Activated CD4-positive, alpha-beta memory T cell treated with anti-CD3 and anti-CD28 coated beads, Interleukin-2, amount 10 ng/mL, durations not matched to agents 7 days and 5 days (primary cell): Measurements from ENCODE around the gene PPFIA2. TPM values are rescaled to one million over a fixed set of nuclear protein-coding genes. Genes with fewer than 3 reads are reported as not detected.

Experiments
- CTCF ChIA-PET: fragments of 350-600 bp; sonication (Branson Sonifier 250); formaldehyde crosslinking; loops from one replicate; lab custom pipeline; 2021; ENCODE audit warnings: antibody characterized with exemption, inconsistent platforms; lab: Charles Lee
- POLR2A ChIA-PET: fragments of 350-600 bp; sonication (Branson Sonifier 250); formaldehyde crosslinking; loops from one replicate; lab custom pipeline; 2021; ENCODE audit warnings: antibody characterized with exemption; lab: Charles Lee
- DNase-seq: peaks from one replicate; pipeline ENCODE4 v3.0.0-alpha.2; 2020
- H3K27ac Mint-ChIP-seq: one replicate; pipeline ENCODE4 v1.8.0; 2021; ENCODE audit warnings: mild to moderate bottlenecking, mixed read lengths
- H3K27me3 Mint-ChIP-seq: one replicate; pipeline ENCODE4 v1.8.0; 2021; ENCODE audit warnings: mixed read lengths
- H3K36me3 Mint-ChIP-seq: one replicate; pipeline ENCODE4 v1.8.0; 2021; ENCODE audit warnings: low read depth, mixed read lengths
- H3K4me1 Mint-ChIP-seq: one replicate; pipeline ENCODE4 v1.8.0; 2021; ENCODE audit warnings: mixed read lengths
- H3K4me3 Mint-ChIP-seq: one replicate; pipeline ENCODE4 v1.8.0; 2021; ENCODE audit warnings: mild to moderate bottlenecking, mixed read lengths
- H3K9me3 Mint-ChIP-seq: one replicate; pipeline ENCODE4 v1.8.0; 2021; ENCODE audit warnings: mixed read lengths
- total RNA-seq, 2 experiments: library from RNA; stranded (reverse); gene quantifications; one replicate each; pipeline ENCODE4 v1.2.3, GENCODE V29; 2021

PPFIA2 gene
- total RNA-seq, 2 experiments from 2014 or later: not detected

- no peaks in the 10 kb centered on the region for H3K36me3 Mint-ChIP-seq
- H3K4me3 Mint-ChIP-seq: no peak overlapping the region
- H3K4me1 Mint-ChIP-seq: no peaks in the 10 kb centered on the region
- DNase-seq: no peak
- no peak overlapping the region for H3K27ac Mint-ChIP-seq
- no peaks in the 10 kb centered on the region for H3K9me3 Mint-ChIP-seq
- CTCF ChIA-PET: no interaction called here
- H3K27me3 Mint-ChIP-seq: no peaks in the 10 kb centered on the region
- POLR2A ChIA-PET: no interaction called here
Measured at GRCh38 chr12:81441629-81442028, 317.5 kb downstream of the PPFIA2 start.

GRCh38 chr12:81440001-81440400 lies 319.1 kb downstream of the PPFIA2 start:
- Mint-ChIP-seq H3K36me3 (no peaks in the 10 kb centered on the region), H3K27ac (no peak overlapping the region), H3K9me3 (no peaks in the 10 kb centered on the region), H3K4me3 (no peak overlapping the region), H3K27me3 (no peaks in the 10 kb centered on the region), H3K4me1 (no peaks in the 10 kb centered on the region)
- CTCF ChIA-PET: no interaction called here
- POLR2A ChIA-PET: no interaction called here
- DNase-seq: no peak

- DNase-seq: no peak
- POLR2A ChIA-PET: no interaction called here
- Mint-ChIP-seq H3K4me3 (no peak overlapping the region), H3K9me3 (no peaks in the 10 kb centered on the region), H3K27me3 (no peaks in the 10 kb centered on the region), H3K4me1 (no peaks in the 10 kb centered on the region), H3K27ac (no peak overlapping the region), H3K36me3 (no peaks in the 10 kb centered on the region)
- CTCF ChIA-PET: no interaction called here
Measured at GRCh38 chr12:81439344-81439743, 319.8 kb downstream of the PPFIA2 start.

- Mint-ChIP-seq H3K4me3 (no peak overlapping the region), H3K27ac (no peak overlapping the region), H3K36me3 (no peaks in the 10 kb centered on the region), H3K4me1 (no peaks in the 10 kb centered on the region), H3K9me3 (peaks cover under 1% of the 10 kb centered on the region), H3K27me3 (no peaks in the 10 kb centered on the region)
- ChIA-PET POLR2A (no interaction called here), CTCF (no interaction called here)
- DNase-seq: no peak
Measured at GRCh38 chr12:81417056-81417455, 342.1 kb downstream of the PPFIA2 start.

GRCh38 chr12:81416571-81416970 lies 342.6 kb downstream of the PPFIA2 start:
- POLR2A ChIA-PET: no interaction called here

GRCh38 chr12:81414441-81414840 lies 344.7 kb downstream of the PPFIA2 start:
- CTCF ChIA-PET: no interaction called here
- H3K27ac Mint-ChIP-seq: no peak overlapping the region

More at GRCh38 chr12:81416571-81416970, 342.6 kb downstream of the PPFIA2 start:
- Mint-ChIP-seq H3K36me3 (no peaks in the 10 kb centered on the region), H3K27ac (no peak overlapping the region), H3K4me1 (no peaks in the 10 kb centered on the region), H3K9me3 (no peaks in the 10 kb centered on the region), H3K27me3 (no peaks in the 10 kb centered on the region), H3K4me3 (no peak overlapping the region)
- DNase-seq: no peak
- CTCF ChIA-PET: no interaction called here

GRCh38 chr12:81412940-81413339 lies 346.2 kb downstream of the PPFIA2 start:
- CTCF ChIA-PET: no interaction called here
- Mint-ChIP-seq H3K27me3 (no peaks in the 10 kb centered on the region), H3K4me1 (no peaks in the 10 kb centered on the region), H3K4me3 (no peak overlapping the region), H3K27ac (no peak overlapping the region), H3K9me3 (no peaks in the 10 kb centered on the region), H3K36me3 (no peaks in the 10 kb centered on the region)
- POLR2A ChIA-PET: no interaction called here
- DNase-seq: no peak

More at GRCh38 chr12:81414441-81414840, 344.7 kb downstream of the PPFIA2 start:
- H3K36me3 Mint-ChIP-seq: no peaks in the 10 kb centered on the region
- no peaks in the 10 kb centered on the region for H3K27me3 Mint-ChIP-seq
- H3K4me3 Mint-ChIP-seq: no peak overlapping the region
- no peaks in the 10 kb centered on the region for H3K4me1 Mint-ChIP-seq
- no peaks in the 10 kb centered on the region for H3K9me3 Mint-ChIP-seq
- no peak for DNase-seq
- POLR2A ChIA-PET: no interaction called here

GRCh38 chr12:81403348-81403747 lies 355.8 kb downstream of the PPFIA2 start:
- no peaks in the 10 kb centered on the region for H3K27me3 Mint-ChIP-seq
- ChIA-PET POLR2A (no interaction called here), CTCF (no interaction called here)
- no peak for DNase-seq
- no peak overlapping the region for H3K27ac Mint-ChIP-seq
- no peaks in the 10 kb centered on the region for H3K4me1 Mint-ChIP-seq
- peaks cover 7% of the 10 kb centered on the region for H3K9me3 Mint-ChIP-seq
- no peaks in the 10 kb centered on the region for H3K36me3 Mint-ChIP-seq
- H3K4me3 Mint-ChIP-seq: no peak overlapping the region

- ChIA-PET POLR2A (no interaction called here), CTCF (no interaction called here)
- peaks cover 2% of the 10 kb centered on the region for H3K9me3 Mint-ChIP-seq
- DNase-seq: no peak
- no peak overlapping the region for H3K27ac Mint-ChIP-seq
- H3K4me3 Mint-ChIP-seq: no peak overlapping the region
- no peaks in the 10 kb centered on the region for H3K4me1 Mint-ChIP-seq
- no peaks in the 10 kb centered on the region for H3K36me3 Mint-ChIP-seq
- no peaks in the 10 kb centered on the region for H3K27me3 Mint-ChIP-seq
Measured at GRCh38 chr12:81401241-81401640, 357.9 kb downstream of the PPFIA2 start.

- H3K9me3 Mint-ChIP-seq: peaks cover 2% of the 10 kb centered on the region
- no peak for DNase-seq
- ChIA-PET CTCF (no interaction called here), POLR2A (no interaction called here)
- H3K27ac Mint-ChIP-seq: no peak overlapping the region
- H3K27me3 Mint-ChIP-seq: no peaks in the 10 kb centered on the region
- H3K36me3 Mint-ChIP-seq: no peaks in the 10 kb centered on the region
- no peaks in the 10 kb centered on the region for H3K4me1 Mint-ChIP-seq
- no peak overlapping the region for H3K4me3 Mint-ChIP-seq
Measured at GRCh38 chr12:81400024-81400423, 359.1 kb downstream of the PPFIA2 start.

GRCh38 chr12:81395431-81395830 lies 363.7 kb downstream of the PPFIA2 start:
- peaks cover 1% of the 10 kb centered on the region for H3K9me3 Mint-ChIP-seq

GRCh38 chr12:81389550-81390099 lies 369.5 kb downstream of the PPFIA2 start:
- no peaks in the 10 kb centered on the region for H3K36me3 Mint-ChIP-seq
- H3K4me3 Mint-ChIP-seq: no peak overlapping the region
- H3K9me3 Mint-ChIP-seq: peaks cover 7% of the 10 kb centered on the region
- ChIA-PET POLR2A (no interaction called here), CTCF (no interaction called here)
- no peaks in the 10 kb centered on the region for H3K27me3 Mint-ChIP-seq
- no peaks in the 10 kb centered on the region for H3K4me1 Mint-ChIP-seq
- H3K27ac Mint-ChIP-seq: no peak overlapping the region
- DNase-seq: no peak

More at GRCh38 chr12:81395431-81395830, 363.7 kb downstream of the PPFIA2 start:
- no peaks in the 10 kb centered on the region for H3K27me3 Mint-ChIP-seq
- ChIA-PET CTCF (no interaction called here), POLR2A (no interaction called here)
- DNase-seq: no peak
- no peak overlapping the region for H3K27ac Mint-ChIP-seq
- no peak overlapping the region for H3K4me3 Mint-ChIP-seq
- H3K4me1 Mint-ChIP-seq: no peaks in the 10 kb centered on the region
- no peaks in the 10 kb centered on the region for H3K36me3 Mint-ChIP-seq

GRCh38 chr12:81386101-81386500 lies 373.0 kb downstream of the PPFIA2 start:
- POLR2A ChIA-PET: no interaction called here
- no peak overlapping the region for H3K27ac Mint-ChIP-seq
- peaks cover 9% of the 10 kb centered on the region for H3K9me3 Mint-ChIP-seq
- H3K4me3 Mint-ChIP-seq: no peak overlapping the region
- H3K27me3 Mint-ChIP-seq: no peaks in the 10 kb centered on the region
- DNase-seq: no peak
- CTCF ChIA-PET: no interaction called here
- no peaks in the 10 kb centered on the region for H3K36me3 Mint-ChIP-seq
- H3K4me1 Mint-ChIP-seq: no peaks in the 10 kb centered on the region

- H3K27me3 Mint-ChIP-seq: no peaks in the 10 kb centered on the region
- ChIA-PET POLR2A (no interaction called here), CTCF (no interaction called here)
- no peak for DNase-seq
- H3K27ac Mint-ChIP-seq: no peak overlapping the region
- peaks cover 9% of the 10 kb centered on the region for H3K9me3 Mint-ChIP-seq
- H3K4me1 Mint-ChIP-seq: no peaks in the 10 kb centered on the region
- no peak overlapping the region for H3K4me3 Mint-ChIP-seq
- H3K36me3 Mint-ChIP-seq: no peaks in the 10 kb centered on the region
Measured at GRCh38 chr12:81381951-81382350, 377.2 kb downstream of the PPFIA2 start.
